HEK293 (cell line): Measurements from ENCODE around the gene NLGN4Y.

Experiments used
- CTCF ChIA-PET: fragments of 350-600 bp; formaldehyde crosslinking; extraction: SDS; loops from one replicate; lab custom pipeline; 2021; ENCODE audit warnings: antibody characterized with exemption; lab: Yijun Ruan, JAX
- POLR2A ChIA-PET: fragments of 300-600 bp; formaldehyde crosslinking; extraction: SDS; loops from one replicate; lab custom pipeline; 2020; ENCODE audit warnings: antibody characterized with exemption, inconsistent platforms; lab: Yijun Ruan, JAX
- H3K27ac ChIP-seq: fragments of 200-500 bp; sonication (Bioruptor generic); 2 replicates; pipeline ENCODE4 v1.5.1; 2014; ENCODE audit warnings: low read depth, low read length, control low read depth, inconsistent platforms; ENCODE audit errors: extremely low read depth
- H3K36me3 ChIP-seq, 2 experiments: fragments of 200-500 bp in 1 of 2; sonication (Bioruptor generic) in 1 of 2; 1 replicate in 1 of 2; 2 replicates in 1 of 2; pipeline ENCODE4 v1.5.1; 2014 to 2017; ENCODE audit warnings: inconsistent platforms in 2 of 2, low read length in 2 of 2; ENCODE audit not compliant: control insufficient read depth in 2 of 2, insufficient read depth in 1 of 2
- H3K4me1 ChIP-seq: fragments of 200-500 bp; sonication (Bioruptor generic); 2 replicates; pipeline ENCODE4 v1.5.1; 2014; ENCODE audit warnings: mild to moderate bottlenecking, low read length, inconsistent platforms; ENCODE audit not compliant: control insufficient read depth, insufficient read depth
- H3K4me3 ChIP-seq: 2 replicates; pipeline ENCODE4 v1.5.1; 2011; ENCODE audit warnings: low read depth, mild to moderate bottlenecking, control low read depth, low read length, moderate library complexity
- H3K9me3 ChIP-seq: fragments of 200-500 bp; sonication (Bioruptor generic); 2 replicates; pipeline ENCODE4 v1.5.1; 2014; ENCODE audit warnings: low read depth, low read length, inconsistent platforms; ENCODE audit not compliant: control insufficient read depth, insufficient read depth
- BCL11B ChIP-seq: fragments of 450-650 bp; formaldehyde crosslinking; IDR thresholded peaks from 2 replicates; pipeline ENCODE4 v1.5.1; 2016; ENCODE audit warnings: low read depth, missing biosample characterization, missing genetic modification characterization
- HOXC10 ChIP-seq: sonication (generic); formaldehyde crosslinking; IDR thresholded peaks from 2 replicates; pipeline ENCODE4 v1.8.1; 2023; ENCODE audit warnings: mild to moderate bottlenecking, missing genetic modification reagents
- KLF7 ChIP-seq: fragments of 450-650 bp; formaldehyde crosslinking; IDR thresholded peaks from 2 replicates; pipeline ENCODE4 v1.5.1; 2016; ENCODE audit warnings: missing biosample characterization, missing genetic modification characterization, borderline replicate concordance
- MYNN ChIP-seq: fragments of 450-650 bp; formaldehyde crosslinking; IDR thresholded peaks from 2 replicates; pipeline ENCODE4 v1.5.1; 2016; ENCODE audit warnings: missing biosample characterization, missing genetic modification characterization, borderline replicate concordance
- SP3 ChIP-seq: fragments of 450-650 bp; formaldehyde crosslinking; IDR thresholded peaks from 2 replicates; pipeline ENCODE4 v1.5.1; 2016; ENCODE audit warnings: missing biosample characterization, missing genetic modification characterization
- TSHZ1 ChIP-seq: fragments of 450-650 bp; formaldehyde crosslinking; IDR thresholded peaks from 2 replicates; pipeline ENCODE4 v1.5.1; 2016; ENCODE audit warnings: missing biosample characterization, missing genetic modification characterization, borderline replicate concordance
- ZBTB6 ChIP-seq: fragments of 450-650 bp; formaldehyde crosslinking; IDR thresholded peaks from 2 replicates; pipeline ENCODE4 v1.5.1; 2017; ENCODE audit warnings: missing biosample characterization, missing genetic modification characterization
- ZFHX2 ChIP-seq: fragments of 450-650 bp; formaldehyde crosslinking; conservative IDR thresholded peaks from 2 replicates; pipeline ENCODE4 v1.5.1; 2016; ENCODE audit warnings: missing biosample characterization, missing genetic modification characterization
- ZNF132 ChIP-seq: fragments of 450-650 bp; formaldehyde crosslinking; IDR thresholded peaks from 2 replicates; pipeline ENCODE4 v1.5.1; 2017; ENCODE audit warnings: missing biosample characterization, missing genetic modification characterization, borderline replicate concordance
- ZNF155 ChIP-seq: fragments of 450-650 bp; formaldehyde crosslinking; IDR thresholded peaks from 2 replicates; pipeline ENCODE4 v1.5.1; 2016; ENCODE audit warnings: missing biosample characterization, missing genetic modification characterization
- ZNF184 ChIP-seq: fragments of 450-650 bp; IDR thresholded peaks from 2 replicates; pipeline ENCODE4 v1.5.1; 2018; ENCODE audit warnings: missing biosample characterization, mild to moderate bottlenecking, missing genetic modification characterization
- ZNF266 ChIP-seq: fragments of 450-650 bp; formaldehyde crosslinking; IDR thresholded peaks from 2 replicates; pipeline ENCODE4 v1.5.1; 2016; ENCODE audit warnings: missing biosample characterization, missing genetic modification characterization, low read depth
- ZNF510 ChIP-seq: fragments of 450-650 bp; formaldehyde crosslinking; IDR thresholded peaks from 2 replicates; pipeline ENCODE4 v1.5.1; 2018; ENCODE audit warnings: mild to moderate bottlenecking, missing genetic modification characterization, missing biosample characterization; ENCODE audit not compliant: insufficient replicate concordance
- ZNF513 ChIP-seq: fragments of 450-650 bp; IDR thresholded peaks from 2 replicates; pipeline ENCODE4 v1.5.1; 2018; ENCODE audit warnings: missing biosample characterization, missing genetic modification characterization
- ZNF514 ChIP-seq: fragments of 450-650 bp; formaldehyde crosslinking; IDR thresholded peaks from 2 replicates; pipeline ENCODE4 v1.5.1; 2016; ENCODE audit warnings: missing biosample characterization, missing genetic modification characterization
- ZNF548 ChIP-seq: fragments of 450-650 bp; formaldehyde crosslinking; IDR thresholded peaks from 2 replicates; pipeline ENCODE4 v1.5.1; 2016; ENCODE audit warnings: missing biosample characterization, missing genetic modification characterization
- ZNF560 ChIP-seq: fragments of 450-650 bp; formaldehyde crosslinking; IDR thresholded peaks from 2 replicates; pipeline ENCODE4 v1.5.1; 2017; ENCODE audit warnings: missing biosample characterization, missing genetic modification characterization, borderline replicate concordance
- ZNF571 ChIP-seq: fragments of 450-650 bp; formaldehyde crosslinking; IDR thresholded peaks from 2 replicates; pipeline ENCODE4 v1.5.0; 2017; ENCODE audit warnings: missing biosample characterization, missing genetic modification characterization
- ZNF580 ChIP-seq: fragments of 450-650 bp; formaldehyde crosslinking; IDR thresholded peaks from 2 replicates; pipeline ENCODE4 v1.5.1; 2016; ENCODE audit warnings: missing biosample characterization, missing genetic modification characterization
- ZNF610 ChIP-seq: fragments of 450-650 bp; formaldehyde crosslinking; IDR thresholded peaks from 2 replicates; pipeline ENCODE4 v1.5.1; 2016; ENCODE audit warnings: missing biosample characterization, missing genetic modification characterization, borderline replicate concordance
- ZNF692 ChIP-seq: fragments of 450-650 bp; formaldehyde crosslinking; IDR thresholded peaks from 2 replicates; pipeline ENCODE4 v1.5.1; 2016; ENCODE audit warnings: missing biosample characterization, missing genetic modification characterization
- ZNF76 ChIP-seq: fragments of 450-650 bp; formaldehyde crosslinking; IDR thresholded peaks from 2 replicates; pipeline ENCODE4; 2016; ENCODE audit warnings: low read depth, missing biosample characterization, missing genetic modification characterization, borderline replicate concordance
- ZNF776 ChIP-seq: fragments of 450-650 bp; formaldehyde crosslinking; IDR thresholded peaks from 2 replicates; pipeline ENCODE4 v1.5.0; 2017; ENCODE audit warnings: missing biosample characterization, missing genetic modification characterization, borderline replicate concordance
- ZSCAN18 ChIP-seq: fragments of 450-650 bp; formaldehyde crosslinking; IDR thresholded peaks from 2 replicates; pipeline ENCODE4 v1.5.1; 2016; ENCODE audit warnings: missing biosample characterization, missing genetic modification characterization
- ZSCAN30 ChIP-seq: fragments of 450-650 bp; IDR thresholded peaks from 2 replicates; pipeline ENCODE4 v1.5.1; 2018; ENCODE audit warnings: missing biosample characterization, mild to moderate bottlenecking, missing genetic modification characterization, moderate library complexity

The NLGN4Y gene

GRCh38 chrY:14834103-14835060, 310.1 kb downstream of the NLGN4Y start:
- no peak overlapping the region for H3K27ac ChIP-seq
- POLR2A ChIA-PET = no interaction called here
- no peak overlapping the region for H3K4me3 ChIP-seq
- no peak for TF ChIP-seq ZNF510
- TF ChIP-seq ZNF692 (tag by site-specific recombination) = no peak
- TF ChIP-seq ZFHX2 (tag by site-specific recombination) = no peak
- TF ChIP-seq MYNN (tag by site-specific recombination) = no peak
- no peak for TF ChIP-seq TSHZ1 (tag by site-specific recombination)
- TF ChIP-seq KLF7 (tag by site-specific recombination) = no peak
- no peaks in the 10 kb centered on the region for H3K9me3 ChIP-seq
- CTCF ChIA-PET = no interaction called here
- no peaks in the 10 kb centered on the region for H3K4me1 ChIP-seq
- H3K36me3 ChIP-seq = no peaks in the 10 kb centered on the region

GRCh38 chrY:14837466-14837865, 313.1 kb downstream of the NLGN4Y start:
- ChIA-PET CTCF (no interaction called here), POLR2A (no interaction called here)
- H3K27ac ChIP-seq = no peak overlapping the region
- no peak overlapping the region for H3K4me3 ChIP-seq
- H3K36me3 ChIP-seq = no peaks in the 10 kb centered on the region
- no peaks in the 10 kb centered on the region for H3K4me1 ChIP-seq
- no peak for TF ChIP-seq HOXC10 (CRISPR knock-in tag)
- TF ChIP-seq BCL11B (tag by site-specific recombination) = no peak
- TF ChIP-seq ZNF571 (tag by site-specific recombination) = no peak
- TF ChIP-seq ZNF513 (tag by site-specific recombination) = no peak
- TF ChIP-seq ZNF610 = no peak
- no peak for TF ChIP-seq ZNF514 (tag by site-specific recombination)
- no peak for TF ChIP-seq ZSCAN30 (tag by site-specific recombination)
- no peak for TF ChIP-seq SP3 (tag by site-specific recombination)
- no peak for TF ChIP-seq ZSCAN18 (tag by site-specific recombination)
- TF ChIP-seq ZBTB6 = no peak
- TF ChIP-seq ZNF560 (tag by site-specific recombination) = no peak
- no peak for TF ChIP-seq ZNF132 (tag by site-specific recombination)
- TF ChIP-seq ZNF184 (tag by site-specific recombination) = no peak
- no peak for TF ChIP-seq ZNF266
- TF ChIP-seq ZNF548 (tag by site-specific recombination) = no peak
- no peak for TF ChIP-seq ZNF76 (tag by site-specific recombination)
- TF ChIP-seq ZNF776 (tag by site-specific recombination) = no peak
- TF ChIP-seq ZNF580 = no peak
- no peak for TF ChIP-seq ZNF155 (tag by site-specific recombination)
- H3K9me3 ChIP-seq = no peaks in the 10 kb centered on the region
